WTC11 (cell line): ENCODE data around the gene PREB. TPM values are rescaled to one million over a fixed set of nuclear protein-coding genes. Genes with fewer than 3 reads are reported as not detected.

Source experiments
- ATAC-seq: fragments of 200-7000 bp; cut with Tn5 transposase; 2 replicates; pipeline ENCODE4 v1.10.0; 2021; ENCODE audit warnings: mild to moderate bottlenecking, moderate library complexity
- CTCF ChIA-PET: fragments of 300-600 bp; sonication (Branson Sonifier 250); formaldehyde crosslinking; loops from one replicate; lab custom pipeline; 2021; ENCODE audit warnings: antibody characterized with exemption; lab: Charles Lee
- POLR2A ChIA-PET: fragments of 350-600 bp; sonication (Branson Sonifier 250); formaldehyde crosslinking; loops from one replicate; lab custom pipeline; 2021; ENCODE audit warnings: antibody characterized with exemption; lab: Charles Lee
- DNase-seq: peaks from one replicate; pipeline ENCODE4 v3.0.0; 2021; ENCODE audit warnings: low spot score
- H3K27ac Mint-ChIP-seq: 2 replicates; pipeline ENCODE4 v1.8.0; 2021; ENCODE audit warnings: mixed read lengths
- H3K27me3 Mint-ChIP-seq: 2 replicates; pipeline ENCODE4 v1.8.0; 2021; ENCODE audit warnings: low read depth, mild to moderate bottlenecking, moderate library complexity, mixed read lengths
- H3K36me3 Mint-ChIP-seq: 2 replicates; pipeline ENCODE4 v1.8.0; 2021; ENCODE audit warnings: mixed read lengths
- H3K4me1 Mint-ChIP-seq: 2 replicates; pipeline ENCODE4 v1.8.0; 2022; ENCODE audit warnings: mixed read lengths
- H3K4me3 Mint-ChIP-seq: 2 replicates; pipeline ENCODE4 v1.8.0; 2021; ENCODE audit warnings: mild to moderate bottlenecking, moderate library complexity, mixed read lengths
- H3K9me3 Mint-ChIP-seq: 2 replicates; pipeline ENCODE4 v1.8.0; 2021; ENCODE audit warnings: mixed read lengths
- ESRRA ChIP-seq: sonication (generic); formaldehyde crosslinking; IDR thresholded peaks from 2 replicates; pipeline ENCODE4 v1.8.1; 2022; ENCODE audit warnings: mild to moderate bottlenecking, missing genetic modification reagents, borderline replicate concordance
- FOXP1 ChIP-seq: sonication (generic); formaldehyde crosslinking; IDR thresholded peaks from 2 replicates; pipeline ENCODE4 v1.8.0; 2022; ENCODE audit warnings: missing genetic modification reagents, mild to moderate bottlenecking, moderate library complexity, borderline replicate concordance
- GABPB1 ChIP-seq: sonication (generic); formaldehyde crosslinking; IDR thresholded peaks from 2 replicates; pipeline ENCODE4 v1.8.1; 2023; ENCODE audit warnings: mild to moderate bottlenecking, missing genetic modification reagents
- HMGA2 ChIP-seq: fragments of 250-450 bp; sonication (Bioruptor Pico); IDR thresholded peaks from 2 replicates; pipeline ENCODE4 v1.4.0; 2021; ENCODE audit warnings: mild to moderate bottlenecking, moderate library complexity
- NR3C1 ChIP-seq: sonication (generic); formaldehyde crosslinking; conservative IDR thresholded peaks from 2 replicates; pipeline ENCODE4 v1.8.1; 2023; ENCODE audit warnings: low read depth, mild to moderate bottlenecking, missing genetic modification reagents
- OVOL2 ChIP-seq: fragments of 250-450 bp; sonication (Bioruptor Pico); IDR thresholded peaks from 2 replicates; pipeline ENCODE4 v1.9.0; 2021; ENCODE audit warnings: mild to moderate bottlenecking, borderline replicate concordance
- PRRX2 ChIP-seq: fragments of 250-450 bp; sonication (Bioruptor Pico); IDR thresholded peaks from 2 replicates; pipeline ENCODE4 v1.8.0; 2021; ENCODE audit warnings: mild to moderate bottlenecking
- TEAD4 ChIP-seq: sonication (generic); formaldehyde crosslinking; IDR thresholded peaks from 2 replicates; pipeline ENCODE4 v1.8.0; 2022; ENCODE audit warnings: mild to moderate bottlenecking, missing genetic modification reagents
- ZNF138 ChIP-seq: sonication (generic); formaldehyde crosslinking; conservative IDR thresholded peaks from 2 replicates; pipeline ENCODE4 v1.8.1; 2022; ENCODE audit warnings: mild to moderate bottlenecking, moderate library complexity, missing genetic modification reagents
- ZNF219 ChIP-seq: sonication (generic); formaldehyde crosslinking; IDR thresholded peaks from 2 replicates; pipeline ENCODE4 v1.8.0; 2023; ENCODE audit warnings: missing genetic modification reagents, mild to moderate bottlenecking, borderline replicate concordance
- ZNF281 ChIP-seq: sonication (generic); formaldehyde crosslinking; IDR thresholded peaks from 2 replicates; pipeline ENCODE4 v1.8.0; 2023; ENCODE audit warnings: mild to moderate bottlenecking, missing genetic modification reagents
- total RNA-seq: library from RNA; stranded (reverse); gene quantifications from 3 replicates; pipeline ENCODE4 v1.2.3, GENCODE V29; 2021
- TF ChIP-seq, protein P1 (sequence below): sonication (generic); formaldehyde crosslinking; IDR thresholded peaks from 2 replicates; pipeline ENCODE4 v1.8.0; 2022; ENCODE audit warnings: mild to moderate bottlenecking, missing genetic modification reagents
- TF ChIP-seq, protein P2 (sequence below): sonication (generic); formaldehyde crosslinking; IDR thresholded peaks from 2 replicates; pipeline ENCODE4 v1.8.1; 2022; ENCODE audit warnings: low read depth, mild to moderate bottlenecking, moderate library complexity, missing genetic modification reagents, borderline replicate concordance
- TF ChIP-seq, protein P3 (sequence below): sonication (generic); formaldehyde crosslinking; IDR thresholded peaks from 2 replicates; pipeline ENCODE4 v1.8.1; 2022; ENCODE audit warnings: mild to moderate bottlenecking, missing genetic modification reagents, moderate library complexity, borderline replicate concordance
- TF ChIP-seq, protein P4 (sequence below): sonication (generic); formaldehyde crosslinking; IDR thresholded peaks from 2 replicates; pipeline ENCODE4 v1.8.1; 2022; ENCODE audit warnings: missing genetic modification reagents, borderline replicate concordance

PREB gene
- total RNA-seq, 1 experiment from 2014 or later, result 69.2 TPM

DNA sequence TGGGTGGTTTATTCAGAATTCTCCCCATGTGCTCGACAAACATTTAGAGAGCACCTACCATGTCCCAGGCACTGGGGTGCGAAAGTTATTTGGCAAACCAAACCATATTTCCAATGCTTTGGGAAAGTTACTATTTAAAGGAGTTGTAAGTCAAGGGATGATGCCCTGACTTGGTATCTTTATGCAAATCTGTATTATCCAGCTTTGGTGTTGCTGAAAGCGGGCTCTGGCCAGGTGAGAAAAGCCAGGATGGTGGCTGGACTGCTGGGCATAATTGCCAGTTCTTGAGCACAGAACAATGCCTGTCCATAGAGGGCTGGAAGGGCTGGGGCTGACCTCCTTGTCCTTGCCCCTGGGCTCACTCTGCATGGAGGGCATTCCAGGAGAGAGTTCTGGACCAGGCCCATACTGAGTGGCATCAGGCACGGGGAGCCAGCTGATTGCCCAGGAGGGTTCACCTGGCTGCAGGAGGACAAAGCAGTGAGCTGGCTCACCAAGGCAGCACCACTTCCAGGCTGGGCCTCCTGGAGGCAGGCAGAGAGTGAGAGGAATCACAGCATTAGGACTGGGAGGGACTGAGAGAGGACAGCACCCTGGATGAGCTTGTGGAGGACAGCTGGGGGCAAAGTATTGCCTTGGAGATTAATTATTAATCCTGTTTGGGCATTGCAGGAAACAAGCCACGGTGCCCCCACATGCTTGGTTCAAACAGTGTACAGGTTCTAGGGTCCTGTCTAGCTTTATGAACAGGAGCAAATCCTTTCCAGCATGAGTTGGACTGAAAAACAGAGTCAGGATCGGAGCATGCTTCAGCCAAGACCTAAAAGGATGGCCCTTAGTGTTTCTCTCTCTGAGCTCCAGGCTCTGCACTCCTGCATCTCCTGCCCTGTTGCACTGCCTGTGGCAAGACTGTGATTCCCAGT lies 40.7 kb downstream of the PREB start:
- Mint-ChIP-seq H3K9me3 (no peaks in the 10 kb centered on the region), H3K4me1 (peaks cover 6% of the 10 kb centered on the region), H3K27me3 (peaks cover 2% of the 10 kb centered on the region), H3K4me3 (no peak overlapping the region), H3K36me3 (no peaks in the 10 kb centered on the region), H3K27ac (no peak overlapping the region)
- DNase-seq (no peak), ATAC-seq (no peak)
- no peak for TF ChIP-seq OVOL2 (CRISPR knock-in tag)
- peak; percentile 71 for TF ChIP-seq GABPB1 (CRISPR knock-in tag)
- POLR2A ChIA-PET, result no interaction called here
- CTCF ChIA-PET, result interaction anchor here (0.7 to 1.2 kb wide), 4 partner anchors 10 to 132 kb away, joined by 3 to 4 read pairs (median 4); no protein-coding TSS in a partner anchor

GRCh38 chr2:27092696-27093429 lies 41.6 kb downstream of the PREB start:
- TF ChIP-seq ZNF219 (CRISPR knock-in tag) (no peak), HMGA2 (CRISPR knock-in tag) (no peak), TEAD4 (CRISPR knock-in tag) (no peak), PRRX2 (CRISPR knock-in tag) (no peak)
- TF ChIP-seq, protein P1, sequence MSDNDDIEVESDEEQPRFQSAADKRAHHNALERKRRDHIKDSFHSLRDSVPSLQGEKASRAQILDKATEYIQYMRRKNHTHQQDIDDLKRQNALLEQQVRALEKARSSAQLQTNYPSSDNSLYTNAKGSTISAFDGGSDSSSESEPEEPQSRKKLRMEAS (CRISPR knock-in tag), result no peak
- TF ChIP-seq, protein P2, sequence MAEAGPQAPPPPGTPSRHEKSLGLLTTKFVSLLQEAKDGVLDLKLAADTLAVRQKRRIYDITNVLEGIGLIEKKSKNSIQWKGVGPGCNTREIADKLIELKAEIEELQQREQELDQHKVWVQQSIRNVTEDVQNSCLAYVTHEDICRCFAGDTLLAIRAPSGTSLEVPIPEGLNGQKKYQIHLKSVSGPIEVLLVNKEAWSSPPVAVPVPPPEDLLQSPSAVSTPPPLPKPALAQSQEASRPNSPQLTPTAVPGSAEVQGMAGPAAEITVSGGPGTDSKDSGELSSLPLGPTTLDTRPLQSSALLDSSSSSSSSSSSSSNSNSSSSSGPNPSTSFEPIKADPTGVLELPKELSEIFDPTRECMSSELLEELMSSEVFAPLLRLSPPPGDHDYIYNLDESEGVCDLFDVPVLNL (CRISPR knock-in tag), result no peak
- TF ChIP-seq, protein P3, sequence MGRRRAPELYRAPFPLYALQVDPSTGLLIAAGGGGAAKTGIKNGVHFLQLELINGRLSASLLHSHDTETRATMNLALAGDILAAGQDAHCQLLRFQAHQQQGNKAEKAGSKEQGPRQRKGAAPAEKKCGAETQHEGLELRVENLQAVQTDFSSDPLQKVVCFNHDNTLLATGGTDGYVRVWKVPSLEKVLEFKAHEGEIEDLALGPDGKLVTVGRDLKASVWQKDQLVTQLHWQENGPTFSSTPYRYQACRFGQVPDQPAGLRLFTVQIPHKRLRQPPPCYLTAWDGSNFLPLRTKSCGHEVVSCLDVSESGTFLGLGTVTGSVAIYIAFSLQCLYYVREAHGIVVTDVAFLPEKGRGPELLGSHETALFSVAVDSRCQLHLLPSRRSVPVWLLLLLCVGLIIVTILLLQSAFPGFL (CRISPR knock-in tag), result 0 out of 2 replicates have a peak, but pooled peaks have one; percentile 19
- TF ChIP-seq, all 79 proteins: peak for 1
- Mint-ChIP-seq H3K4me1 (peaks cover 6% of the 10 kb centered on the region), H3K27me3 (peaks cover 2% of the 10 kb centered on the region), H3K4me3 (no peak overlapping the region), H3K9me3 (no peaks in the 10 kb centered on the region), H3K27ac (peak overlapping the region; percentile 41; the same call in 1 of the 2 replicates), H3K36me3 (no peaks in the 10 kb centered on the region)
- ChIA-PET POLR2A (no interaction called here), CTCF (interaction anchor here (1.0 to 1.3 kb wide), 4 partner anchors 12 to 131 kb away, joined by 3 to 4 read pairs (median 4); no protein-coding TSS in a partner anchor)
- ATAC-seq (no peak), DNase-seq (no peak)

DNA sequence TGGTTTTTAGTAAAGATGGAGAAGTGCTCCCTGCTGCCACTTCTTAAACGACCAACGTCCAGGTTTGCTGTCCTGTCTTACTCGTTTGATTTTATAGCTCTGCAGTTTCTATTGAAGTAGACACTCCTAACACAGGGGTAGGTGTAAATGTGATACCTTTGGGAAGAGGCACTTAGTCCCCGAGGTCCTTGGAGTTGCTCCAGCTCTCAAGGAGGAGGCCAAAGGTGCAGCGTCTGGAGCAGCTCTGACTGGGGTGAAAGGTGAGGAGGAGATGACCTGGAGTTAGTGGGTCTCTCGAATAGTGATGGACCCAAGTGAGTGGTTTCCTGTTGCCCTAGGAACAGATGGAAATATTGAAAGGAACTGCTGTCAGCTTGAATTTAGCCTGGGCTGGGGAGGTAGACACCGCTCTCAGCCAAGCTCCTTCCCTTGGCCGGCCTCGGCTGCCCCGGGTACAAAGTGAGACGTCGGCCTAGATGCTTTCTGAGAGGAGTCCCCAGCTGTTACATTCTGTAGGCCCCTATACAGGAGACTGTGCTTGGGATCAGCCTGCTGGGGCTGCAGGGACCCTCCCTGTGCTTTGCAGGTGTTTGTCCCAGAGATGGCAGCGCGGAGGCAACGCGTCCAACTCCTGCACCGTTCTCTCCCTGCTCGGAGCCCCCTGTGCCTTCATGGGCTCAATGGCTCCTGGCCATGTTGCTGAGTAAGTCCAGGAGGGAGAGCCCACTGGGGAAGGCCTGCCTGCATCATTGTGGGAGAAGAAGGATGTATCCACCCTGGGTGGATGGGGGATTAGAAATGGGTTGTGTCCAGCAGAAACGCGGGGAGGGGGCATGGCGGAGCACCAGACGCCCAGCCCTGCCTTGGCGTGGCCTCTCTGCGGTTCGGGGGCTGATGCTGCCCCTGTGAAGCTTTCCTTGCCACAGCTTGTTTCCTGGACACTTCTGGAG lies 42.4 kb downstream of the PREB start:
- CTCF ChIA-PET, result interaction anchor here (1.3 kb wide), 1 partner anchor 99 kb away, joined by 4 read pairs; no protein-coding TSS in a partner anchor
- no peak overlapping the region for H3K27ac Mint-ChIP-seq
- POLR2A ChIA-PET, result no interaction called here

More for the DNA sequence above, 42.4 kb downstream of the PREB start:
- DNase-seq (no peak), ATAC-seq (no peak)
- peaks cover 14% of the 10 kb centered on the region for H3K4me1 Mint-ChIP-seq
- H3K4me3 Mint-ChIP-seq, result no peak overlapping the region
- TF ChIP-seq OVOL2 (CRISPR knock-in tag) (no peak), NR3C1 (CRISPR knock-in tag) (no peak), ESRRA (CRISPR knock-in tag) (no peak), ZNF138 (CRISPR knock-in tag) (no peak), ZNF281 (no peak), FOXP1 (CRISPR knock-in tag) (no peak)
- TF ChIP-seq, protein P4, sequence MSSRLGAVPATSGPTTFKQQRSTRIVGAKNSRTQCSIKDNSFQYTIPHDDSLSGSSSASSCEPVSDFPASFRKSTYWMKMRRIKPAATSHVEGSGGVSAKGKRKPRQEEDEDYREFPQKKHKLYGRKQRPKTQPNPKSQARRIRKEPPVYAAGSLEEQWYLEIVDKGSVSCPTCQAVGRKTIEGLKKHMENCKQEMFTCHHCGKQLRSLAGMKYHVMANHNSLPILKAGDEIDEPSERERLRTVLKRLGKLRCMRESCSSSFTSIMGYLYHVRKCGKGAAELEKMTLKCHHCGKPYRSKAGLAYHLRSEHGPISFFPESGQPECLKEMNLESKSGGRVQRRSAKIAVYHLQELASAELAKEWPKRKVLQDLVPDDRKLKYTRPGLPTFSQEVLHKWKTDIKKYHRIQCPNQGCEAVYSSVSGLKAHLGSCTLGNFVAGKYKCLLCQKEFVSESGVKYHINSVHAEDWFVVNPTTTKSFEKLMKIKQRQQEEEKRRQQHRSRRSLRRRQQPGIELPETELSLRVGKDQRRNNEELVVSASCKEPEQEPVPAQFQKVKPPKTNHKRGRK (CRISPR knock-in tag), result no peak
- TF ChIP-seq, all 79 proteins: peak for 0
- Mint-ChIP-seq H3K36me3 (no peaks in the 10 kb centered on the region), H3K27me3 (peaks cover 9% of the 10 kb centered on the region), H3K9me3 (no peaks in the 10 kb centered on the region)
